Subcutaneous adipose tissue (tissue), 4 donors: Measurements from ENCODE around the gene GID4. TPM values are rescaled to one million over a fixed set of nuclear protein-coding genes. Genes with fewer than 3 reads are reported as not detected.

Experiments used
- total RNA-seq, 4 donors: library from RNA; depleted of rRNA; stranded (reverse); fragments of >200 nt; gene quantifications; one replicate each; pipeline ENCODE4 v1.1.0, GENCODE V29; 2016
- TF ChIP-seq, protein P1 (sequence below): fragments of 450-650 bp; IDR thresholded peaks from one replicate; pipeline ENCODE4 v1.5.1; 2016; ENCODE audit warnings: low read depth, mild to moderate bottlenecking, control low read depth, antibody characterized with exemption, moderate library complexity

Gene GID4
- total RNA-seq, 4 donors from 2014 or later: 17.0 to 29.8 (median 19.2) TPM

DNA sequence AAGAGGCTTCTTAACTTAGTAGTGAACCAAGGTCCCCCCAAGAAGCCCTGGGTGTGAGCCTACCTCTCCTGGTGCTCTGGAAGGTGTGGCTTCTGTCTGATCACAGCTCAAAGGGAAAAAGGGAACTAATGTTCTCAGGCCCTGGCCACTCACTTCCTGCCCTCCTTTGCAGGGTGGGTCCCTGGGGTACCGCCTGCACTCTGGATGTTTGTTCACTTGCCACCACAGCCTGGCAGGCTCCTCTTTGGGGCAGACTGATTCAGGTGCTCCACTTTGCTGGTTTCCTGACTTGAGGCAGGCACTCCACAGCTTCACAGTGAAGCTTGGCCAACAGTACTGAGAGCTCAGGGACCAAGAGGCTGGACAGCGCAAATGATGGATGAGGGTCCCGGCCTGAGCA is 63.4 kb downstream of the GID4 start:
- TF ChIP-seq, protein P1, sequence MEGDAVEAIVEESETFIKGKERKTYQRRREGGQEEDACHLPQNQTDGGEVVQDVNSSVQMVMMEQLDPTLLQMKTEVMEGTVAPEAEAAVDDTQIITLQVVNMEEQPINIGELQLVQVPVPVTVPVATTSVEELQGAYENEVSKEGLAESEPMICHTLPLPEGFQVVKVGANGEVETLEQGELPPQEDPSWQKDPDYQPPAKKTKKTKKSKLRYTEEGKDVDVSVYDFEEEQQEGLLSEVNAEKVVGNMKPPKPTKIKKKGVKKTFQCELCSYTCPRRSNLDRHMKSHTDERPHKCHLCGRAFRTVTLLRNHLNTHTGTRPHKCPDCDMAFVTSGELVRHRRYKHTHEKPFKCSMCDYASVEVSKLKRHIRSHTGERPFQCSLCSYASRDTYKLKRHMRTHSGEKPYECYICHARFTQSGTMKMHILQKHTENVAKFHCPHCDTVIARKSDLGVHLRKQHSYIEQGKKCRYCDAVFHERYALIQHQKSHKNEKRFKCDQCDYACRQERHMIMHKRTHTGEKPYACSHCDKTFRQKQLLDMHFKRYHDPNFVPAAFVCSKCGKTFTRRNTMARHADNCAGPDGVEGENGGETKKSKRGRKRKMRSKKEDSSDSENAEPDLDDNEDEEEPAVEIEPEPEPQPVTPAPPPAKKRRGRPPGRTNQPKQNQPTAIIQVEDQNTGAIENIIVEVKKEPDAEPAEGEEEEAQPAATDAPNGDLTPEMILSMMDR: no peak

DNA sequence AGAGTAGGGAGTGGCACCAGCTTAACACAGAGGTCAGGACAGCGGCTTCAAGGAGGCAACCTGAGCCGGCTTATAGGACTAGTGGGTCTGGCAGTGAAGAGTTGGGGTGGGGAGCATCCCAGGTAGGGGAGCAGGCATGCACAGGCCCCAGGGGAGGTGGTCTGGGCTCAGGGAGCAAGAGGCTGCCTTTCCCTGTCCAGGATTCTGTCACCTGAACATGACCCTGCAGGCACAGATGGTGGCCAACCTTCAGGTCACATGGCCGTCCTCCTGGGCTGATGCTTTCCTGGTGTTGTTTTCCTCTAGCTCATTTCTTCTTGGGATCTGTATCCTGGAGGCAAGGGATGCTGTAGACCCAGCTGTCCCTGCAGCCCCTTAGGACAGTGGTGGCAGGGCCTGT is 65.8 kb downstream of the GID4 start:
- TF ChIP-seq, protein P1: no peak

DNA sequence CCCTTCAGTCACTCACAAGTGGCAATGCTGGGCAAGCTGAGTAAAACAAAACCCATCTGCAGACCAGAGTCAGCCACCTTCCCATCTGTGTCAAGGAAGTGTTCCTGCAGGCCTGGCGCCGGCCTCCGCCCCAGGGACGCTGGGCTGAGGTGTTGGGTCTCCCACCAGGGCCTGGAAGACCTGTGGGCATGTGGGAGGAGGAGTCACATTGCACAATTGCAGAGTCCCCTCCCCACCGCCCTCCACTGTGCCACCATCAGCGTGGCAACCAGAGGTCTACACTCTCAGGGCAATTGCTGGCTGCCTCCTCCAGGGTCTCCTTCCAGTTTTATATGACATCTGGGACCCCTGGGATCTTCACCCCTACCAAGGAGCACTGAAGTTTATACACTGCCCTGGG is 66.4 kb downstream of the GID4 start:
- TF ChIP-seq, protein P1: no peak

DNA sequence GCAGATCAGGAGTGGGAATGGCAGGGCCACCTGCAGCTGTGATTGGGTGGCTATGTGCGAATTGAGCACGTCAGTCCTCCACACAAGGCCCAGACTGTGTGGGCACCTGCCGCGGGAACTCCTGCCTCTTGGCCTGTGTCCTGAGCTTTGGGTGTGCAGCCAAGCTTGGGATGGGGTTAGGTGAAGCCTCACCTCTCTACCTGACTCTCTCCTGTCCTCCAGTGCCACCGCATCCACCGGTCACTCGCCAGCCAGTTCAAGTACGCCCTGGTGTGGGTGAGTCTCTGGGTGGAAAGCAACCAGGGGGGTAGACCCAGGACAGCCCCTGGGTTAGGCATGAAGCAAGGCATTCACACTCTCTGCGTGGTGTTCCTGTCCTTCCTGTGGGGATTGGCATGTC is 67.0 kb downstream of the GID4 start:
- TF ChIP-seq, protein P1: no peak

DNA sequence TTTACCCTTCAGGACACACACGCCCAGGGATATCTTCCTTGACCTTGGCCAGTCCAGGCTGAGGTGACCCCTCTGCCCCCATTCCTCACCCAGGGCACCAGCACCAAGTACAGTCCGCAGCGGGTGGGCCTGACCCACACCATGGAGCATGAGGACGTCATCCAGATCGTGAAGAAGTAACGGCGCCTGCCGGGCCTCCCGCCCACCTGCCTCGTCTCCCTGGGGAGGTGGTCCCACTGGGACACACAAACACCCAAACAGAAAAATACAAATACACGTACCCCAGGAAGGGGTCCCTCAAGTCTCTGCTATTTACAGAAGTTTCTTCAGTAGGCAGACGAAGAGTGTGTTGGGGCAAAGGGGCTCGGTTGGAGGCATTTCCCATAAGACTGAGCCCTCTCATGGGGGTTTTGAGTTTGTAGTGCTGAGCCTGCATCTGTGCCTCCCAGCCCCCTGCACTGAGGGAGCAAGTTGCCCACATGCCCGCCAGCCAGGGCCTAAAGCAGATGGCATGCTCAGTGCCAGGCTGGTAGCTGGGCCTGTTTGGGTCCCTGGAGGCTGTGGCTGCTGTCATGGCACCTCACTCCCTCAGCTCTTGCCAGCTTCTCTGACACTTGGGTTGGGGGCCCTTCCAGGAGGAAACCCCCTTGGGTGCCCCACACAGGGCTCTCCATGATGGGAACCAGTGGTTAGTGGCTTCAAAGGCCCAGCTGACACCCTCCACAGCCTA is 68.0 kb downstream of the GID4 start:
- TF ChIP-seq, protein P1: no peak

DNA sequence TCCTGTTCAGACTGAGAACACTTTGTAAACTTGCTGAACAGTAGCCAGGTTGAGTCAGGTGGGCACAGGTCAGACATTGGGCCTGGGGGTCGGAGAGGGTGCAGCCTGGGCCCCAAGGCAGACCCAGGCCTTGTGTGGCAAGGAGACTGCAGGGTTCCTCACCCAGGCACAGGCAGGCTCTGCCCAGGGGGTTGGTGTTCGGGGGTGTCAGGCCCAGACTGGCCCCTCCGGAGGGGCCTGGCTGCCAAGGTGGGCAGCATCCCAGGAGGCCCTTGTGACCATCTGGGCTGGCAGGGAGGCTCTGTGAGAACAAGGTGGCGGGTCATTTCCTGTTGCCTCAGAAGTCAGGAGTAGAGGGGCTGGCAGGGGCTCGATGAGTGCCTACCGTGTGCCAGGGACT is 68.8 kb downstream of the GID4 start:
- TF ChIP-seq, protein P1: no peak

DNA sequence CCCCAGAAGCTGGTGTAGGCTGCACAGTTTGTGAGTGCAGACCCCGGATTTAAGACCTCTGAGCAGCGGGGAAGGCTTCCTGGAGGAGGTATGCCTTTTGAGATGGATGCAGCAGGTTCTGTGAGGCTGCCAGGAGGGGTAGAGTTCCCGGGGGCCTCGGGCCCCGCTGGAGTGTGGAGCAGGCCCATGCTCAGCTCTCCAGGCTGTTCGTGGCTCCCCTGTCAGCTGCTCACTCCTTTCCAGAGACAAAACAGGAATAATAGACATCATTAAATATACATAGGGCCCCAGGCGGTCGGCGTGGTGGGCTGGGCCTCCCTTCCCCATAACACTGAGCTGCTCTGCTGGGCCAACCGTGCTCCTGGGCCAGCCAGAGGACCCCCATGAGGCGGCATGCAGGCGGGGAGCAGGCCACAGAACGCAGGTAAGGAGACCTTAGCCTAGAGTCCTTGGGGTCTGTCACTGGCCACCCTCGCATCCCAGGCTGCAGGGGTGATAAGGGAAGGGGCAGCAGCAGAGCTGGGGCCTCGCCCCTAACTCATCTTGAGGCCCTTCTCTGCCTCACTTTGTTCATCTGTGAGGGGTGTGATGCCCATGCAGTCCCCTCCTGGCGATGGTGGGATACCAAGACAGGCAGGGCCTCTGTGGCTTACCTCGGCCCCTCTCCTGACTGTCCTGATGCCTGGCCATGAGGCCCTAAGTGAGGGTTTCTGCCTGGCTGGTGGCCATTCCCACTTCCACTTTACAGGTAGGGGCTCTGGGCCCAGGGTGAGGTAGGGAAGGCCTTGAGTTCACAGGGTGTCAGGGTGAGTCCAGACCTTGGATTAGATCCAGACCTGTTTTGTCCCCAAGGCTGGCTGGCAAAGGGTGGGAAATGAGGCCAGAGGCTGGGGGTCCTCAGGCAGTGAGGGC is 69.4 kb downstream of the GID4 start, which contains the start of gene MYO15A:
Gene MYO15A, plus strand, starts transcription at position 356 of the 912 bp plus-strand sequence. CDS start 10,045 bp downstream, outside the sequence.
- TF ChIP-seq, protein P1: no peak
